GM12873 (cell line): ENCODE results near the gene CORO6.

Source experiments
- TF ChIP-seq, protein P1 (sequence below): IDR thresholded peaks from 2 replicates; pipeline ENCODE4 v1.5.1; 2012; ENCODE audit warnings: low read depth, mild to moderate bottlenecking, moderate library complexity, low read length, control low read depth; ENCODE audit not compliant: insufficient read depth; ENCODE audit errors: missing control alignments

Gene CORO6

DNA sequence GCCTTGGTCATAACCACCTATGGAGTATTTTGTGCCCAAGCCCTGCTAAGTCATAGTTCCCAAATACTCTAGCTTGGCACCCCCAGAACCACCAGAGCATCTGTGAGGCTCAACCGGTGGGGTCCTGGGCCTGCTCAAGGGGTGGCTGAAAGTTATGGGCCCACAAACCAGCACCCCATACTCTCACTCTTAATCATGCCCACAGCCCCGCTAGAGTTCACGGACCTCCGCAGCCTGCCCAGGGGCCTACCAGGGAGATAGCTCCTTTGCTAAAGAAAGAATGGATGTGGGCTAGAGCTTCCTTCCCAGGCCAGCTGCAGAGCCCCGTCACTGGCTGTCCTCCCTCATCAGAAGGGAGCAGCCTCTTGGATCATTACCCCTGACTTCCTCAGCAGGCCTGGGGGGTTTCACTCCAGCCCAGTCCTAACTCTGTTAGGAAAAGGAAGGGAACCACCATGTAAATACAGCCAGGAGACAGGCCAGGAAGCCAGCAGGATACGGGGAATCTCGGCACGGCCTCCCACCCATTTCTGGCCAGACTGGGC, 34.6 kb downstream of the CORO6 start:
- TF ChIP-seq, protein P1, sequence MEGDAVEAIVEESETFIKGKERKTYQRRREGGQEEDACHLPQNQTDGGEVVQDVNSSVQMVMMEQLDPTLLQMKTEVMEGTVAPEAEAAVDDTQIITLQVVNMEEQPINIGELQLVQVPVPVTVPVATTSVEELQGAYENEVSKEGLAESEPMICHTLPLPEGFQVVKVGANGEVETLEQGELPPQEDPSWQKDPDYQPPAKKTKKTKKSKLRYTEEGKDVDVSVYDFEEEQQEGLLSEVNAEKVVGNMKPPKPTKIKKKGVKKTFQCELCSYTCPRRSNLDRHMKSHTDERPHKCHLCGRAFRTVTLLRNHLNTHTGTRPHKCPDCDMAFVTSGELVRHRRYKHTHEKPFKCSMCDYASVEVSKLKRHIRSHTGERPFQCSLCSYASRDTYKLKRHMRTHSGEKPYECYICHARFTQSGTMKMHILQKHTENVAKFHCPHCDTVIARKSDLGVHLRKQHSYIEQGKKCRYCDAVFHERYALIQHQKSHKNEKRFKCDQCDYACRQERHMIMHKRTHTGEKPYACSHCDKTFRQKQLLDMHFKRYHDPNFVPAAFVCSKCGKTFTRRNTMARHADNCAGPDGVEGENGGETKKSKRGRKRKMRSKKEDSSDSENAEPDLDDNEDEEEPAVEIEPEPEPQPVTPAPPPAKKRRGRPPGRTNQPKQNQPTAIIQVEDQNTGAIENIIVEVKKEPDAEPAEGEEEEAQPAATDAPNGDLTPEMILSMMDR, result no peak

- TF ChIP-seq, protein P1, result no peak
Observed at GRCh38 chr17:29587591-29587990, 35.1 kb downstream of the CORO6 start.

DNA sequence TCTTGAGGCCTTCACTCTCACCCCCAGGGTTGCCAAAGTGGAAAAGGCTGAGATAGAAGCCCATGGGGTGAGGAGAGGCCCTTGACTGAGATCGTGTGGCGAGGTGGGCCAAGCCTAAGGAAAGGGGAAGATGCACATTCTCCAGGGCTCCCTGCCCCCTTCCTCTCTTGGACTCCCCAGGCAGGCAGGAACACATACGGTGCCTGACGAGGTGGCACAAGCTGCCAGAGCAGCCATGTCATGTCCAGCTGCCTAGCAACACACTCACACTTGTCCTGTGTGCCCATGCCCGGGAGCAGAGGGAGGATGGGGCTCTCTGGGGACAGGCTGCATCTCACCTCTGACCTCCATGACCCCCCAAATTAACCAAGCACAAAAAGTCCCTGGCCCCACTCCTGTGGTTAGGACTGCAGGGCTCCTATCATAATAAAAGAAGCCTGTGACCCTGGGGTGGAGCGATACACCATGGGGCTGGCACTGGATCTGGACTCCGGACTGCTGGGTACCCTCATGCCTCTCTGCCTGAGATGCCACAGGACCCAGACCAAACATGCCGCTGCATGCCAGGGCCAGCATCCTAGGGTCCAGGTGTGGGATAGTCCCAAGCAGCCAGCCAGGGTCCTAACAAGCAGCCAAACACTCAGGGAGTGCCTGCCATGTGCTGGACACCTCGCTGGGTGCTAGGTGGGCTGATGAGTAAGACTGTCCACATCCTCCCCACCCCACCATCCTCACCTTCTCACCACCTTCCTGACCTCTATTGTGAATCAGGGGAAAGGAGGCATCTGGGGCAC, 35.8 kb downstream of the CORO6 start:
- TF ChIP-seq, protein P1, result no peak

GRCh38 chr17:29585080-29585751, 37.5 kb downstream of the CORO6 start:
- TF ChIP-seq, protein P1, result peak; percentile 70

GRCh38 chr17:29584452-29585079, 38.1 kb downstream of the CORO6 start:
- TF ChIP-seq, protein P1, result no peak

GRCh38 chr17:29583324-29584248, 39.1 kb downstream of the CORO6 start:
- TF ChIP-seq, protein P1, result no peak
